SK-N-SH treated with all-trans-retinoic acid at 6 μM for 48 hours (cell line): ENCODE data around the gene SLC26A8.
"Not testable (repeated sequence)": the region's sequence is repeated elsewhere in the genome, so short reads cannot be mapped to it uniquely, and the experiment has no call there.

Experiments used
- ATAC-seq: fragments of 200-7000 bp; cut with Tn5 transposase; 3 replicates; pipeline ENCODE4 v1.9.1; 2020; ENCODE audit warnings: mild to moderate bottlenecking, moderate library complexity
- ARNTL ChIP-seq: fragments of 450-650 bp; formaldehyde crosslinking; IDR thresholded peaks from 2 replicates; pipeline ENCODE4 v1.5.0; 2020; ENCODE audit warnings: low read depth, mild to moderate bottlenecking, moderate library complexity, borderline replicate concordance
- BACH2 ChIP-seq: fragments of 250-450 bp; sonication (Bioruptor Pico); IDR thresholded peaks from 2 replicates; pipeline ENCODE4 v1.9.0; 2021; ENCODE audit warnings: mild to moderate bottlenecking, borderline replicate concordance
- CSDC2 ChIP-seq: fragments of 250-450 bp; sonication (Bioruptor Pico); IDR thresholded peaks from 2 replicates; pipeline ENCODE4 v1.5.0; 2020; ENCODE audit warnings: mild to moderate bottlenecking, moderate library complexity
- ESRRG ChIP-seq: fragments of 250-450 bp; sonication (Bioruptor Pico); IDR thresholded peaks from 2 replicates; pipeline ENCODE4 v1.6.1; 2021; ENCODE audit warnings: mild to moderate bottlenecking
- GLIS3 ChIP-seq: fragments of 250-450 bp; sonication (Bioruptor Pico); IDR thresholded peaks from 2 replicates; pipeline ENCODE4 v1.5.0; 2020; ENCODE audit warnings: mild to moderate bottlenecking, moderate library complexity
- ISL1 ChIP-seq: fragments of 250-450 bp; sonication (Bioruptor Pico); IDR thresholded peaks from 2 replicates; pipeline ENCODE4 v2.1.2; 2022; ENCODE audit warnings: mild to moderate bottlenecking, moderate library complexity
- OSR1 ChIP-seq: fragments of 250-450 bp; sonication (Bioruptor Pico); IDR thresholded peaks from 2 replicates; pipeline ENCODE4 v1.8.0; 2022; ENCODE audit warnings: moderate library complexity, mild to moderate bottlenecking, inconsistent platforms
- RARB ChIP-seq: fragments of 250-450 bp; sonication (Bioruptor Pico); IDR thresholded peaks from 2 replicates; pipeline ENCODE4 v1.8.0; 2021; ENCODE audit warnings: mild to moderate bottlenecking, moderate library complexity
- SNAI2 ChIP-seq: fragments of 250-450 bp; sonication (Bioruptor Pico); IDR thresholded peaks from 2 replicates; pipeline ENCODE4 v1.5.0; 2020; ENCODE audit warnings: mild to moderate bottlenecking, moderate library complexity
- TCF4 ChIP-seq: fragments of 250-450 bp; sonication (Bioruptor Pico); IDR thresholded peaks from 2 replicates; pipeline ENCODE4 v1.8.0; 2021; ENCODE audit warnings: mild to moderate bottlenecking, moderate library complexity, borderline replicate concordance
- TOX ChIP-seq: fragments of 250-450 bp; sonication (Bioruptor Pico); IDR thresholded peaks from 2 replicates; pipeline ENCODE4 v1.8.0; 2021; ENCODE audit warnings: mild to moderate bottlenecking, moderate library complexity, borderline replicate concordance
- ZFP3 ChIP-seq: fragments of 250-450 bp; sonication (Bioruptor Pico); IDR thresholded peaks from 2 replicates; pipeline ENCODE4 v1.5.0; 2020; ENCODE audit warnings: mild to moderate bottlenecking, moderate library complexity
- ZFP30 ChIP-seq: fragments of 450-650 bp; formaldehyde crosslinking; IDR thresholded peaks from 2 replicates; pipeline ENCODE4 v1.5.0; 2022; ENCODE audit warnings: mild to moderate bottlenecking, moderate library complexity
- ZNF70 ChIP-seq: fragments of 450-650 bp; formaldehyde crosslinking; IDR thresholded peaks from 2 replicates; pipeline ENCODE4 v1.5.0; 2020; ENCODE audit warnings: mild to moderate bottlenecking, moderate library complexity
- ZNF8 ChIP-seq: fragments of 450-650 bp; formaldehyde crosslinking; IDR thresholded peaks from 2 replicates; pipeline ENCODE4 v1.5.0; 2020; ENCODE audit warnings: mild to moderate bottlenecking, moderate library complexity
- TF ChIP-seq, protein P1 (sequence below): fragments of 250-450 bp; sonication (Bioruptor Pico); IDR thresholded peaks from 2 replicates; pipeline ENCODE4 v1.5.1; 2021; ENCODE audit warnings: mild to moderate bottlenecking, moderate library complexity
- TF ChIP-seq, protein P2 (sequence below): fragments of 250-450 bp; sonication (Bioruptor Pico); IDR thresholded peaks from 2 replicates; pipeline ENCODE4 v1.5.1; 2020; ENCODE audit warnings: low read depth, mild to moderate bottlenecking, moderate library complexity
- TF ChIP-seq, protein P3 (sequence below): fragments of 250-450 bp; sonication (Bioruptor Pico); IDR thresholded peaks from 2 replicates; pipeline ENCODE4 v1.8.0; 2020; ENCODE audit warnings: mild to moderate bottlenecking, moderate library complexity, borderline replicate concordance
- TF ChIP-seq, protein P4 (sequence below): fragments of 250-450 bp; sonication (Bioruptor Pico); IDR thresholded peaks from 2 replicates; pipeline ENCODE4 v1.5.0; 2020; ENCODE audit warnings: mild to moderate bottlenecking, moderate library complexity
- TF ChIP-seq, protein P5 (sequence below): fragments of 250-450 bp; sonication (Bioruptor Pico); IDR thresholded peaks from 2 replicates; pipeline ENCODE4 v1.8.0; 2021; ENCODE audit warnings: low read depth, mild to moderate bottlenecking, moderate library complexity, borderline replicate concordance

The SLC26A8 gene

DNA sequence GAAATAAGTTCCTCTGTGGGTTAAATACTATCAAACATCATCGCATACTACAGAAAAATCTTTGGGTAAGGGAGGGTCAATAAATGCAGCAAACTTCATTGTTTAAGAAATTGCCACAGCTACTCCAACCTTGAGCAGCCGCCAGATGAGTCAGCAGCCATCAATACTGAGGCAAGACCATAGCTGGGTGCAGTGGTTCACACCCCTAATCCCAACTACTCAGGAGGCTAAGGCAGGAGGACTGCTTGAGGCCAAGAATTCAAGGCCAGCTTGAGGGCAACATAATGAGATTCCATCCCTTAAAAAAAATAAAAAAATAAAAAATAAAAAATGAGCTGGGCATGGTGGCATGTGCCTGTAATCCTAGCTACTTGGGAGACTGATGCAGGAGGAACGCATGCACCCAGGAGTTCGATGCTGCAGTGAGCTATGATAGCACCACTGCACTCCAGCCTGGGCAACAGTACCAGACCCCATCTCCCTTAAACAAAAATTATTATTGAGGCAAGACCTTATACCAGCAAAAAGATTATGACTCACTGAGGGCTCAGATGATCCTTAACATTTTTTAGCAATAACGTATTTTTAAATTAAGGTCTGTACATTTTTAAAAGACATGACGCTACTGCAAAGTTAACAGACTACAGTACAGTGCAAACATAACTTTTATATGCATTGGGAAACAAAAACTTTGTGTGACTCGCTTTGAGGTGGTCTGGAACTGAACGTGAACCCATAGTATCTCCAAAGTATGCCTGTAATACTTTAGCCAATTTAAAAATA lies 112.4 kb downstream of the SLC26A8 start:
- no peak; the same call in 1 of the 3 replicates for ATAC-seq
- TF ChIP-seq GLIS3 (CRISPR knock-in tag) (no peak), ARNTL (CRISPR knock-in tag) (no peak), ISL1 (CRISPR knock-in tag) (no peak), RARB (CRISPR knock-in tag) (no peak), ZFP30 (CRISPR knock-in tag) (no peak)
- TF ChIP-seq, protein P1, sequence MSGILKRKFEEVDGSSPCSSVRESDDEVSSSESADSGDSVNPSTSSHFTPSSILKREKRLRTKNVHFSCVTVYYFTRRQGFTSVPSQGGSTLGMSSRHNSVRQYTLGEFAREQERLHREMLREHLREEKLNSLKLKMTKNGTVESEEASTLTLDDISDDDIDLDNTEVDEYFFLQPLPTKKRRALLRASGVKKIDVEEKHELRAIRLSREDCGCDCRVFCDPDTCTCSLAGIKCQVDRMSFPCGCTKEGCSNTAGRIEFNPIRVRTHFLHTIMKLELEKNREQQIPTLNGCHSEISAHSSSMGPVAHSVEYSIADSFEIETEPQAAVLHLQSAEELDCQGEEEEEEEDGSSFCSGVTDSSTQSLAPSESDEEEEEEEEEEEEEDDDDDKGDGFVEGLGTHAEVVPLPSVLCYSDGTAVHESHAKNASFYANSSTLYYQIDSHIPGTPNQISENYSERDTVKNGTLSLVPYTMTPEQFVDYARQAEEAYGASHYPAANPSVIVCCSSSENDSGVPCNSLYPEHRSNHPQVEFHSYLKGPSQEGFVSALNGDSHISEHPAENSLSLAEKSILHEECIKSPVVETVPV (CRISPR knock-in tag), result no peak
- TF ChIP-seq, protein P2, sequence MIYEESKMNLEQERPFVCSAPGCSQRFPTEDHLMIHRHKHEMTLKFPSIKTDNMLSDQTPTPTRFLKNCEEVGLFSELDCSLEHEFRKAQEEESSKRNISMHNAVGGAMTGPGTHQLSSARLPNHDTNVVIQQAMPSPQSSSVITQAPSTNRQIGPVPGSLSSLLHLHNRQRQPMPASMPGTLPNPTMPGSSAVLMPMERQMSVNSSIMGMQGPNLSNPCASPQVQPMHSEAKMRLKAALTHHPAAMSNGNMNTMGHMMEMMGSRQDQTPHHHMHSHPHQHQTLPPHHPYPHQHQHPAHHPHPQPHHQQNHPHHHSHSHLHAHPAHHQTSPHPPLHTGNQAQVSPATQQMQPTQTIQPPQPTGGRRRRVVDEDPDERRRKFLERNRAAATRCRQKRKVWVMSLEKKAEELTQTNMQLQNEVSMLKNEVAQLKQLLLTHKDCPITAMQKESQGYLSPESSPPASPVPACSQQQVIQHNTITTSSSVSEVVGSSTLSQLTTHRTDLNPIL (CRISPR knock-in tag), result no peak

DNA sequence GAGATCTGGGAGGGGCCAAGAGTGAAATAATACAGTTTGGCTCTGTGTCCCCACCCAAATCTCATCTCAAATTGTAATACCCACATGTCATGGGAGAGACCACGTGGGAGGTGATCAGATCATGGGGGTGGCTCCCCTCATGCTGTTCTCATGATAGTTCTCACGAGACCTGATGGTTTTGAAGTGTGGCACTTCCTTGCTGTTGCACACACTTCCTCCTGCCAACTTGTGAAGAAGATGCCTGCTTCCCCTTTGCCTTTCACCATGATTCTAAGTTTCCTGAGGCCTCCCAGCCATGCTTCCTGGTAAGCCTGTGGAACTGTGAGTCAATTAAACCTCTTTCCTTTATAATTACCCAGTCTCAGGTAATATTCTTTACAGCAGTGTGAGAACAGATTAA lies 114.9 kb downstream of the SLC26A8 start:
- ATAC-seq, result not testable (repeated sequence)

DNA sequence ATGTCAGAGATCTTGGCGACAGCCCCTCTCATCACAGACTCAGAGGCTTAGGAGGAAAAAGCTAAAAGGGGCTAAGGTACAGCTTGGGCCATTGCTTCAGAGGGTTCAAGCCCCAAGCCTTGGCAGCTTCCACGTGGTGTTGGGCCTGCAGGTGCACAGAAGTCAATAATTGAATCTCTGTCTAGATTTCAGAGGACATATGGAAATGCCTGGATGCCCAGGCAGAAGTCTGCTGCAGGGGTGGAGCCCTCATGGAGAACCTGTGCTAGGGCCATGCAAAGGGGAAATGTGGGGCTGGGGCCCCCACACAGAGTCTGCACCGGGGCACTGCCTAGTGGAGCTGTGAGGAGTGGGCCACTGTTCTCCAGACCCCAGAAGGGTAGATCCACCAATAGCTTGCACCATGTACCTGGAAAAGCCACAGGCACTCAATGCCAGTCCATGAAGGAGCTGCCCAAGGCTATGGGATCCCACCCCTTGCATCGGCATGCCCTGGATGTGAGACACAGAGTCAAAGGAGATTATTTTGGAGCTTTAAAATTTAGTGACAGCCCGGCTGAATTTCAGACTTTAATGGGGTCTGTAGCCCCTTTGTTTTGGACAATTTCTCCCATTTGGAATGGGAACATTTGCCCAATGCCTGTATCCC lies 115.6 kb downstream of the SLC26A8 start:
- ATAC-seq, result not testable (repeated sequence)

DNA sequence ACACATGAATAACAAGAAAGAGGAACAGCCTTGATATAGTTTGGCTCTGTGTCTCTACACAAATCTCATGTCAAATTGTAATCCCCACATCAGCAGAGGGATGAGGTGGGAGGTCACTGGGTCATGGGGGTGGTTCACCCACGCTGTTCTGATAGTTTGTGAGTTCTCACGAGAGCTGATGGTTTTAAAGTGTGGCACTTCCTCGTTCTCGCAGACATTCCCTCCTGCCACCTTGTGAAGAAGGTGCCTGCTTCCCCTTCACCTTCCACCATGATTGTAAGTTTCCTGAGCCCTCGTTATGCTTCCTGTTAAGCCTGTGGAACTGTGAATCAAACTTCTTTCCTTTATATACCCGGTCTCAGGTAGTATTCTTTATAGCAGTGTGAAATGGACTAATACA lies 116.7 kb downstream of the SLC26A8 start:
- no peak for ATAC-seq

DNA sequence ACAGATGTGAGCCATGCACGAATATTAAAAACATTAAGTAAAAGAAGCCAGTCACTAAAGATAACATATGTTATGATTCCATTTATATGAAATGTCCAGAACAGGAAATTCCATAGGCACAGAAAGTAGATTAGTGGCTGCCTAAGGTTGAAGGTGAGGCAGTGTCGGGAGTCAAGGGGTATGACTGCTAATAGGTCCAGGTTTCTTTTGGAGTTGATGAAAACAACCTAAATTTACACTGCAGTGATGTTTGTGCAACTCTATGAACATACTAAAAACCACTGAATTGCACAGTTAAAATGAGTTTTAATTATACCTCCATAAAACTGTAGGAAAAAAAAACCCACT lies 118.0 kb downstream of the SLC26A8 start:
- ATAC-seq, result no peak
- TF ChIP-seq, protein P3, sequence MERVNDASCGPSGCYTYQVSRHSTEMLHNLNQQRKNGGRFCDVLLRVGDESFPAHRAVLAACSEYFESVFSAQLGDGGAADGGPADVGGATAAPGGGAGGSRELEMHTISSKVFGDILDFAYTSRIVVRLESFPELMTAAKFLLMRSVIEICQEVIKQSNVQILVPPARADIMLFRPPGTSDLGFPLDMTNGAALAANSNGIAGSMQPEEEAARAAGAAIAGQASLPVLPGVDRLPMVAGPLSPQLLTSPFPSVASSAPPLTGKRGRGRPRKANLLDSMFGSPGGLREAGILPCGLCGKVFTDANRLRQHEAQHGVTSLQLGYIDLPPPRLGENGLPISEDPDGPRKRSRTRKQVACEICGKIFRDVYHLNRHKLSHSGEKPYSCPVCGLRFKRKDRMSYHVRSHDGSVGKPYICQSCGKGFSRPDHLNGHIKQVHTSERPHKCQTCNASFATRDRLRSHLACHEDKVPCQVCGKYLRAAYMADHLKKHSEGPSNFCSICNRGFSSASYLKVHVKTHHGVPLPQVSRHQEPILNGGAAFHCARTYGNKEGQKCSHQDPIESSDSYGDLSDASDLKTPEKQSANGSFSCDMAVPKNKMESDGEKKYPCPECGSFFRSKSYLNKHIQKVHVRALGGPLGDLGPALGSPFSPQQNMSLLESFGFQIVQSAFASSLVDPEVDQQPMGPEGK (CRISPR knock-in tag), result no peak
- TF ChIP-seq, protein P4, sequence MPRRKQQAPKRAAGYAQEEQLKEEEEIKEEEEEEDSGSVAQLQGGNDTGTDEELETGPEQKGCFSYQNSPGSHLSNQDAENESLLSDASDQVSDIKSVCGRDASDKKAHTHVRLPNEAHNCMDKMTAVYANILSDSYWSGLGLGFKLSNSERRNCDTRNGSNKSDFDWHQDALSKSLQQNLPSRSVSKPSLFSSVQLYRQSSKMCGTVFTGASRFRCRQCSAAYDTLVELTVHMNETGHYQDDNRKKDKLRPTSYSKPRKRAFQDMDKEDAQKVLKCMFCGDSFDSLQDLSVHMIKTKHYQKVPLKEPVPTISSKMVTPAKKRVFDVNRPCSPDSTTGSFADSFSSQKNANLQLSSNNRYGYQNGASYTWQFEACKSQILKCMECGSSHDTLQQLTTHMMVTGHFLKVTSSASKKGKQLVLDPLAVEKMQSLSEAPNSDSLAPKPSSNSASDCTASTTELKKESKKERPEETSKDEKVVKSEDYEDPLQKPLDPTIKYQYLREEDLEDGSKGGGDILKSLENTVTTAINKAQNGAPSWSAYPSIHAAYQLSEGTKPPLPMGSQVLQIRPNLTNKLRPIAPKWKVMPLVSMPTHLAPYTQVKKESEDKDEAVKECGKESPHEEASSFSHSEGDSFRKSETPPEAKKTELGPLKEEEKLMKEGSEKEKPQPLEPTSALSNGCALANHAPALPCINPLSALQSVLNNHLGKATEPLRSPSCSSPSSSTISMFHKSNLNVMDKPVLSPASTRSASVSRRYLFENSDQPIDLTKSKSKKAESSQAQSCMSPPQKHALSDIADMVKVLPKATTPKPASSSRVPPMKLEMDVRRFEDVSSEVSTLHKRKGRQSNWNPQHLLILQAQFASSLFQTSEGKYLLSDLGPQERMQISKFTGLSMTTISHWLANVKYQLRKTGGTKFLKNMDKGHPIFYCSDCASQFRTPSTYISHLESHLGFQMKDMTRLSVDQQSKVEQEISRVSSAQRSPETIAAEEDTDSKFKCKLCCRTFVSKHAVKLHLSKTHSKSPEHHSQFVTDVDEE (CRISPR knock-in tag), result no peak
- TF ChIP-seq, protein P1 (CRISPR knock-in tag), result no peak

More for the DNA sequence above, 116.7 kb downstream of the SLC26A8 start:
- TF ChIP-seq CSDC2 (CRISPR knock-in tag), result no peak
- no peak for TF ChIP-seq ZFP3
- no peak for TF ChIP-seq OSR1 (CRISPR knock-in tag)
- TF ChIP-seq ZNF70 (CRISPR knock-in tag), result no peak
- no peak for TF ChIP-seq SNAI2 (CRISPR knock-in tag)
- TF ChIP-seq ARNTL (CRISPR knock-in tag), result no peak
- no peak for TF ChIP-seq ZFP30 (CRISPR knock-in tag)
- TF ChIP-seq BACH2 (CRISPR knock-in tag), result no peak
- TF ChIP-seq, protein P1 (CRISPR knock-in tag), result no peak
- TF ChIP-seq TOX (CRISPR knock-in tag), result no peak
- TF ChIP-seq, protein P3 (CRISPR knock-in tag), result no peak
- no peak for TF ChIP-seq TCF4 (CRISPR knock-in tag)
- TF ChIP-seq, protein P5, sequence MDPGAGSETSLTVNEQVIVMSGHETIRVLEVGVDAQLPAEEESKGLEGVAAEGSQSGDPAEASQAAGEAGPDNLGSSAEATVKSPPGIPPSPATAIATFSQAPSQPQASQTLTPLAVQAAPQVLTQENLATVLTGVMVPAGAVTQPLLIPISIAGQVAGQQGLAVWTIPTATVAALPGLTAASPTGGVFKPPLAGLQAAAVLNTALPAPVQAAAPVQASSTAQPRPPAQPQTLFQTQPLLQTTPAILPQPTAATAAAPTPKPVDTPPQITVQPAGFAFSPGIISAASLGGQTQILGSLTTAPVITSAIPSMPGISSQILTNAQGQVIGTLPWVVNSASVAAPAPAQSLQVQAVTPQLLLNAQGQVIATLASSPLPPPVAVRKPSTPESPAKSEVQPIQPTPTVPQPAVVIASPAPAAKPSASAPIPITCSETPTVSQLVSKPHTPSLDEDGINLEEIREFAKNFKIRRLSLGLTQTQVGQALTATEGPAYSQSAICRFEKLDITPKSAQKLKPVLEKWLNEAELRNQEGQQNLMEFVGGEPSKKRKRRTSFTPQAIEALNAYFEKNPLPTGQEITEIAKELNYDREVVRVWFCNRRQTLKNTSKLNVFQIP (CRISPR knock-in tag), result no peak
- TF ChIP-seq ESRRG (CRISPR knock-in tag), result no peak
- TF ChIP-seq ISL1 (CRISPR knock-in tag), result no peak
- no peak for TF ChIP-seq ZNF8 (CRISPR knock-in tag)
- no peak for TF ChIP-seq GLIS3 (CRISPR knock-in tag)
